Activated CD8-positive, alpha-beta memory T cell treated with anti-CD3 and anti-CD28 coated beads, Interleukin-2, amount 10 ng/mL, durations not matched to agents 7 days and 5 days (primary cell): ENCODE data around the gene PTPN9. TPM values are rescaled to one million over a fixed set of nuclear protein-coding genes. Genes with fewer than 3 reads are reported as not detected.
"Not testable (repeated sequence)": the region's sequence is repeated elsewhere in the genome, so short reads cannot be mapped to it uniquely, and the experiment has no call there.

Source experiments
- ATAC-seq: fragments of 150-1000 bp; cut with Tn5 transposase; one replicate; pipeline ENCODE4 v1.10.0; 2021; ENCODE audit warnings: moderate library complexity
- CTCF ChIA-PET: fragments of 350-600 bp; sonication (Branson Sonifier 250); formaldehyde crosslinking; loops from one replicate; lab custom pipeline; 2021; ENCODE audit warnings: antibody characterized with exemption; lab: Charles Lee
- DNase-seq: peaks from one replicate; pipeline ENCODE4 v3.0.0-alpha.2; 2020
- H3K27ac Mint-ChIP-seq: one replicate; pipeline ENCODE4 v1.8.0; 2021; ENCODE audit warnings: mild to moderate bottlenecking, mixed read lengths
- H3K27me3 Mint-ChIP-seq: one replicate; pipeline ENCODE4 v1.8.0; 2021; ENCODE audit warnings: mixed read lengths
- H3K36me3 Mint-ChIP-seq: one replicate; pipeline ENCODE4 v1.8.0; 2021; ENCODE audit warnings: mild to moderate bottlenecking, mixed read lengths
- H3K4me1 Mint-ChIP-seq: one replicate; pipeline ENCODE4 v1.8.0; 2021; ENCODE audit warnings: mixed read lengths
- H3K4me3 Mint-ChIP-seq: one replicate; pipeline ENCODE4 v1.8.0; 2021; ENCODE audit warnings: mild to moderate bottlenecking, moderate library complexity, mixed read lengths
- H3K9me3 Mint-ChIP-seq: one replicate; pipeline ENCODE4 v1.8.0; 2022; ENCODE audit warnings: low read depth, mixed read lengths
- total RNA-seq, 2 experiments: library from RNA; stranded (reverse); gene quantifications; one replicate each; pipeline ENCODE4 v1.2.3, GENCODE V29; 2021

Gene PTPN9
- total RNA-seq, 2 experiments from 2014 or later: 34.0 to 41.9 TPM

DNA sequence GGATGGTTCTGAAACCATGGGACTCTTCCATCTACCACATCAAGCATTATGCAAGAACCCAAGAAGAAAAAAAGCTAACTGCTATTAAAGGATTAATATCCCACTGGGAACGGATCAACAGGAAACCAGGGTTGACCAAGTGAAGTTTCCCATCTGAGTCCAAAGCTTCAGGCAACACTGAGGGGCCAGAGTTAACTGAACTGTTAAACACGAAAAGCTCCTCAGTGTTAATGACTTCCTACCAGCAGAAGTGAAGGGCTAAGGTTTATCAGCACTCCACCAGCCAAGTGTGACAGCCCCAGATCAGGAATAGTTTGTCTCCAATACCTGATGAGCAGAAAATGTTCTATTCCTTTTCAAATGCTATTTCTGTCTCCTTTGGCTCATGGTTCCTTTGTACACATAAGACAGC, 36.7 kb downstream of the PTPN9 start:
- CTCF ChIA-PET: interaction anchor here (1.3 kb wide), 1 partner anchor 11 kb away, joined by 3 read pairs; no protein-coding TSS in a partner anchor
- H3K4me3 Mint-ChIP-seq: no peak overlapping the region

GRCh38 chr15:75538376-75538775, 40.7 kb downstream of the PTPN9 start:
- CTCF ChIA-PET: no interaction called here
- no peak overlapping the region for H3K27ac Mint-ChIP-seq
- DNase-seq (no peak), ATAC-seq (no peak)
- no peaks in the 10 kb centered on the region for H3K9me3 Mint-ChIP-seq
- peaks cover 16% of the 10 kb centered on the region for H3K4me1 Mint-ChIP-seq
- H3K27me3 Mint-ChIP-seq: no peaks in the 10 kb centered on the region
- H3K36me3 Mint-ChIP-seq: peaks cover 18% of the 10 kb centered on the region
- H3K4me3 Mint-ChIP-seq: no peak overlapping the region

More for the DNA sequence above, 36.7 kb downstream of the PTPN9 start:
- ATAC-seq (no peak), DNase-seq (no peak)
- peaks cover 20% of the 10 kb centered on the region for H3K36me3 Mint-ChIP-seq
- no peaks in the 10 kb centered on the region for H3K9me3 Mint-ChIP-seq
- H3K27me3 Mint-ChIP-seq: no peaks in the 10 kb centered on the region
- H3K4me1 Mint-ChIP-seq: peaks cover 13% of the 10 kb centered on the region
- no peak overlapping the region for H3K27ac Mint-ChIP-seq

DNA sequence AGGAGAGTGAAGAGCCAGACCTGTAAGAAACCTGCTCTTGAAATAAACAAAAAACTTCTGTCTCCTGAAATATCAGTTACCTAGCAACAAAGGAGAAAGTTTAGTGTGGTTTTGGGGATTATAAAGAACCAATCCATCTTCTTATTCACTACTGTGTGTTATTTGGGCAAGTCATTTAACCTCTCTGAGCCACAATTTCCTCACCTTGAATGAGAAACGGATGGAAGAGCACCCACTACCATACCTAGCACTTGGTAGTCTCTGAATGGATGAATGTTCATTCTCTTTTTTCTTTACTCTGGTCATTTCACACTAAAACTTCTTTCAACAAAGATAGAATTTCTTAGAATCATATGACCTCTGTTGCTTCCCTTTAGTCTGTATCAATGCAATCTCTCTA, 45.2 kb downstream of the PTPN9 start:
- ATAC-seq: no peak

GRCh38 chr15:75532413-75533250, 46.5 kb downstream of the PTPN9 start:
- Mint-ChIP-seq H3K4me1 (peaks cover 9% of the 10 kb centered on the region), H3K4me3 (no peak overlapping the region), H3K9me3 (no peaks in the 10 kb centered on the region), H3K27ac (no peak overlapping the region), H3K36me3 (peaks cover 4% of the 10 kb centered on the region), H3K27me3 (no peaks in the 10 kb centered on the region)
- DNase-seq (no peak), ATAC-seq (no peak)
- CTCF ChIA-PET: interaction anchor here (1.2 to 1.4 kb wide), 3 partner anchors 8 to 116 kb away, joined by 3 to 4 read pairs (median 3); partner anchors contain the start of gene SNX33

More for the DNA sequence above, 45.2 kb downstream of the PTPN9 start:
- no peak for DNase-seq
- Mint-ChIP-seq H3K27ac (no peak overlapping the region), H3K36me3 (peaks cover 11% of the 10 kb centered on the region), H3K9me3 (no peaks in the 10 kb centered on the region), H3K4me1 (peaks cover 9% of the 10 kb centered on the region), H3K27me3 (no peaks in the 10 kb centered on the region), H3K4me3 (no peak overlapping the region)
- CTCF ChIA-PET: interaction anchor here (1.3 kb wide), 1 partner anchor 9 kb away, joined by 4 read pairs; no protein-coding TSS in a partner anchor

DNA sequence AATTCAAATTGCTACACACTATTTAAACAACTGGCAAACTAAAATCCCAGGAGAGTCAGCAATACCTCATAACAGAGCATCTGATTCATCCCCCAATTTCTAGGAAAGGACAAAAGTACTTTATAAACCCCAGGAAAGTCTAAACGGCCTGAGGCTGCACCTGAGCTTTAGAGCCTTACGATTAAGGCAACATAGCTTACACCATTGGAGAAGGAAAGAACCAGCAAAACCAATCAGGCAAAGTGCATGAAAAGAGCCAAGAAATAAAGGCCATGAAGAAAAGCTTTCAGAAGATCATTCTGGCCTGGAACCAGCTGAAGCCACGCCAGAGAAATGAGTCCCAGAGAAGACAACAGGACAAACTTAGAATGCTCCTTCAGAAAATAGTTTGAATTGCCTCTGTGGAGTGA, 48.1 kb downstream of the PTPN9 start:
- Mint-ChIP-seq H3K27me3 (no peaks in the 10 kb centered on the region), H3K4me1 (peaks cover 7% of the 10 kb centered on the region), H3K9me3 (no peaks in the 10 kb centered on the region), H3K27ac (no peak overlapping the region), H3K36me3 (peaks cover 11% of the 10 kb centered on the region), H3K4me3 (no peak overlapping the region)
- no peak for ATAC-seq
- DNase-seq: no peak
- CTCF ChIA-PET: interaction anchor here (1.1 to 1.2 kb wide), 3 partner anchors 109 to 163 kb away, joined by 3 read pairs; partner anchors contain the start of genes IMP3 and SNX33

DNA sequence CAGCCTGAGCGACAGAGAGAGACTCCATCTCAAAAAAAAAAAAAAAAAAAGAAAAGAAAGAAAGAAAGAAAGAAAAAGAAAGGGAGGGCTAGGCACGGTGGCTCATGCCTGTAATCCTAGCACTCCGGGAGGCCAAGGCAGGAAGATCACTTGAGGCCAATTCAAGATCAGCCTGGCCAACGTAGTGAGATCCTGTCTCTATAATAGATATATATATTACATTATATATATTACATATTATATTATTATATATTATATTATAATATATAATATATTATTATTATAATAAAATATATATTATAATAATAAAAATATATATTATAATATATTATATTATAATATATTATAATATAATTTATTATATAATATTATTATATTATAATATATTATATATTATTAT, 48.9 kb downstream of the PTPN9 start:
- ATAC-seq (no peak), DNase-seq (no peak)
- H3K27me3 Mint-ChIP-seq: no peaks in the 10 kb centered on the region
- H3K4me3 Mint-ChIP-seq: no peak overlapping the region
- peaks cover 7% of the 10 kb centered on the region for H3K4me1 Mint-ChIP-seq
- H3K27ac Mint-ChIP-seq: no peak overlapping the region
- CTCF ChIA-PET: no interaction called here
- H3K9me3 Mint-ChIP-seq: no peaks in the 10 kb centered on the region
- peaks cover 11% of the 10 kb centered on the region for H3K36me3 Mint-ChIP-seq

GRCh38 chr15:75525756-75526155, 53.4 kb downstream of the PTPN9 start:
- CTCF ChIA-PET: interaction anchor here (0.6 kb wide), 1 partner anchor 40 kb away, joined by 3 read pairs; no protein-coding TSS in a partner anchor
- not testable (repeated sequence) for H3K4me3 Mint-ChIP-seq, H3K27ac Mint-ChIP-seq, ATAC-seq, H3K9me3 Mint-ChIP-seq, DNase-seq, H3K4me1 Mint-ChIP-seq, H3K27me3 Mint-ChIP-seq
- peaks cover 30% of the 10 kb centered on the region for H3K36me3 Mint-ChIP-seq

GRCh38 chr15:75523011-75523410, 56.1 kb downstream of the PTPN9 start:
- ATAC-seq (no peak), DNase-seq (no peak)
- H3K4me1 Mint-ChIP-seq: no peaks in the 10 kb centered on the region
- peaks cover 39% of the 10 kb centered on the region for H3K36me3 Mint-ChIP-seq
- H3K9me3 Mint-ChIP-seq: no peaks in the 10 kb centered on the region
- H3K27me3 Mint-ChIP-seq: no peaks in the 10 kb centered on the region
- H3K27ac Mint-ChIP-seq: no peak overlapping the region
- H3K4me3 Mint-ChIP-seq: no peak overlapping the region
- CTCF ChIA-PET: interaction anchor here (0.6 to 1.2 kb wide), 2 partner anchors 14 to 72 kb away, joined by 3 read pairs; partner anchors contain the start of gene SIN3A

- H3K36me3 Mint-ChIP-seq: peaks cover 39% of the 10 kb centered on the region
Measured at GRCh38 chr15:75517233-75517632, 61.9 kb downstream of the PTPN9 start.

DNA sequence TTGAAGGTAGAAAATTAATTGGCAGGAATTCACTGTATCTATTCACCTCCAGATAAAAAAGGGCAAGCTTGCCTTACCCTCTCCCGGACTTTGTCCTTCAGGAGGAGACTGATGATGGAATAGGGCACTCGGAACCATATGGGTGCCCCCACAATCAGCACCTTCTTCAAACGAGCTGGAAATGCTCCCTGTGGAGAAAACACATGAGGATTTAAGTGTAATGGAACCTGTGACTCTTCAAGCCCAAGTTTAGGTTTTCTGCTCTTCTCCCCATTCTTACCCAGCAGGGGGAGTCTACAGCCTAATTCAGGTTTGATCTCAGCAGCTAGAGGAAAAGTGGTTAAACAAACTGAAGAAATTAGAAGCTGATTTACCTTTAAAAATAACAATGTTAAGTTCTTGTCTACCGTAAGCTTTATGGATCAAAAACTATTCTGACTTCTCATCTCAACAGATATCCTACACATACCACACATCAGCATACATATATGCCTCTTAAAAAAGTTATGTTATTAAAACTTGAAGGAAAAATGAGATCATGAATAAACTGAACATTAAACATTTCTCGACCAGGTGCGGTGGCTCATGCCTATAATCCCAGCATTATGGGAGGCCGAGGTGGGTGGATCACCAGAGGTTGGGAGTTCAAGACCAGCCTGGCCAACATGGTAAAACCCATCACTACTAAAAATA, 70.1 kb downstream of the PTPN9 start:
- peak; percentile 43 for DNase-seq

More at GRCh38 chr15:75517233-75517632, 61.9 kb downstream of the PTPN9 start:
- Mint-ChIP-seq H3K27ac (no peak overlapping the region), H3K4me1 (no peaks in the 10 kb centered on the region), H3K27me3 (no peaks in the 10 kb centered on the region), H3K9me3 (no peaks in the 10 kb centered on the region), H3K4me3 (no peak overlapping the region)
- no peak for ATAC-seq
- no peak for DNase-seq
- CTCF ChIA-PET: no interaction called here

DNA sequence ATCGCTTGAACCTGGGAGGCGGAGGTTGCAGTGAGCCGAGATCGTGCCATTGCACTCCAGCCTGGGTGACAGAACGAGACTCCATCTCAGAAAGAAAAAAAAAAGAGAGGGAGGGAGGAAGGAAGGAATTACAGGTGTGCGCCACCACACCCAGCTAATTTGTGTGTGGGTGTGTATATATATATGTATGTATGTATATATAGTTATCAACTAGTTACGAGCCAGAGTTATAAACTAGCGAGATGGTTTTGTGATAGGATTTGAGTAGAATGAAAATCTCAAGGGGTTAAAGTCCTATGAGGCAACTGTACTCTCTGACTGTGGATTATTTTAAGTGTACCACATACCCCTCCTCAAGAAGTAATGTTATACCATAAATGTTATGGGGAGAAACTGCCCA, 76.8 kb downstream of the PTPN9 start:
- CTCF ChIA-PET: no interaction called here
- Mint-ChIP-seq H3K4me1 (no peaks in the 10 kb centered on the region), H3K27ac (no peak overlapping the region), H3K4me3 (no peak overlapping the region), H3K36me3 (peaks cover 31% of the 10 kb centered on the region), H3K9me3 (no peaks in the 10 kb centered on the region), H3K27me3 (no peaks in the 10 kb centered on the region)
- DNase-seq (no peak), ATAC-seq (no peak)

More for the DNA sequence above, 70.1 kb downstream of the PTPN9 start:
- peak; percentile 30 for ATAC-seq
- no peaks in the 10 kb centered on the region for H3K27me3 Mint-ChIP-seq
- H3K36me3 Mint-ChIP-seq: peaks cover 19% of the 10 kb centered on the region
- H3K4me3 Mint-ChIP-seq: no peak overlapping the region
- CTCF ChIA-PET: interaction anchor here (0.9 to 2.5 kb wide), 18 partner anchors 10 to 294 kb away, joined by 3 to 25 read pairs (median 5); partner anchors contain the start of genes IMP3 and SNX33
- H3K9me3 Mint-ChIP-seq: no peaks in the 10 kb centered on the region
- no peak overlapping the region for H3K27ac Mint-ChIP-seq
- no peaks in the 10 kb centered on the region for H3K4me1 Mint-ChIP-seq

DNA sequence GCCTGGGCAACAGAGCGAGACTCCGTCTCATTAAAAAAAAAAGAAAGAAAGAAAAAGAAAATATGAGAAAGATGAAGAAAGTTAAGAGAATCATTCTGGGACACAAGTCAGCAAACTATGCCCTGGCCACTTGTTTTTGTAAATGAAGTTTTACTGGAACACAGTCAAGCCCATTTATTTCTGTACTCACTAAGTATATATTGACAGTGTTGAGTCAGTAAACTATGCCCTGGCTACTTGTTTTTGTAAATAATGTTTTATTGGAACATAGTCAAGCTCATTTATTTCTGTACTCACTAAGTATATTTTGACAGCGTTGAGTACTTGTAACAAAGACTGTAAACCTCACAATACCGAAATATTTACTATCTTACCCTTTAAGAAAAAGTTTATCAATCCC, 85.4 kb downstream of the PTPN9 start:
- CTCF ChIA-PET: no interaction called here
- Mint-ChIP-seq H3K4me1 (no peaks in the 10 kb centered on the region), H3K27ac (no peak overlapping the region), H3K36me3 (peaks cover 19% of the 10 kb centered on the region), H3K9me3 (no peaks in the 10 kb centered on the region), H3K27me3 (no peaks in the 10 kb centered on the region), H3K4me3 (no peak overlapping the region)
- DNase-seq (no peak), ATAC-seq (no peak)

GRCh38 chr15:75483961-75484360, 95.2 kb downstream of the PTPN9 start:
- DNase-seq (no peak), ATAC-seq (no peak)
- Mint-ChIP-seq H3K27ac (peak overlapping the region; percentile 9), H3K4me3 (no peak overlapping the region), H3K36me3 (peaks cover 36% of the 10 kb centered on the region), H3K4me1 (peaks cover 21% of the 10 kb centered on the region), H3K27me3 (no peaks in the 10 kb centered on the region), H3K9me3 (no peaks in the 10 kb centered on the region)
- CTCF ChIA-PET: no interaction called here
